ENCODE data around the gene ACSBG1.

The ACSBG1 gene

GRCh38 chr15:78127882-78128281, 106.5 kb downstream of the ACSBG1 start:
- peak in 1 of 2 experiments; percentile 19 for DNase-seq

- no peak for DNase-seq
These were observed 109.1 kb downstream of the ACSBG1 start for GRCh38 chr15:78125267-78125666.

- no peak for DNase-seq
These were observed 113.8 kb downstream of the ACSBG1 start for GRCh38 chr15:78120523-78120922.

Measured in NCI-H2081 (cell line).